LNCAP (cell line): ENCODE measurements around the gene GJD4.
A peak's percentile ranks its signal among the peaks of the same experiment; 100 is the strongest.

Source experiments
- TF ChIP-seq, protein P1 (sequence below): fragments of 450-650 bp; IDR thresholded peaks from 2 replicates; pipeline ENCODE4 v1.5.1; 2017; ENCODE audit warnings: mild to moderate bottlenecking

The GJD4 gene

DNA sequence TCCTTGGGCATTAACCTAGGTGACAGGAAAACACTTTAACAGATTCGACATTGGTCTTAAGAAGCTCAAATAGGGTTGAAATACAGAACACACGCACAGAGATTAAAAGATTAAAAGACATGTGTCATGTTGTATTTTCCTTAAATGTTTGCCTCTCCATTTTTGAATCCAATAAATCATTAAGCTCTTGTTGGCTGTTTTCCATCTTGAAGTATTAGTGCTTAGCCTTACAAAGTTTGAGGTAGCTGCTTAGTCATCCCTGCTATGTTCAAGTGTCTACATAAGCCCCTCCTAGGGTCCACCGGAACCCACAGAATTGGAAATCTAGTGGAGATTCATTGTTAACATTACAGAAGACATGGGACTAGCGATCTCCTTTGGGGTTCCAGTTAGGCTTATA, 12.7 kb upstream of the GJD4 start:
- TF ChIP-seq, protein P1, sequence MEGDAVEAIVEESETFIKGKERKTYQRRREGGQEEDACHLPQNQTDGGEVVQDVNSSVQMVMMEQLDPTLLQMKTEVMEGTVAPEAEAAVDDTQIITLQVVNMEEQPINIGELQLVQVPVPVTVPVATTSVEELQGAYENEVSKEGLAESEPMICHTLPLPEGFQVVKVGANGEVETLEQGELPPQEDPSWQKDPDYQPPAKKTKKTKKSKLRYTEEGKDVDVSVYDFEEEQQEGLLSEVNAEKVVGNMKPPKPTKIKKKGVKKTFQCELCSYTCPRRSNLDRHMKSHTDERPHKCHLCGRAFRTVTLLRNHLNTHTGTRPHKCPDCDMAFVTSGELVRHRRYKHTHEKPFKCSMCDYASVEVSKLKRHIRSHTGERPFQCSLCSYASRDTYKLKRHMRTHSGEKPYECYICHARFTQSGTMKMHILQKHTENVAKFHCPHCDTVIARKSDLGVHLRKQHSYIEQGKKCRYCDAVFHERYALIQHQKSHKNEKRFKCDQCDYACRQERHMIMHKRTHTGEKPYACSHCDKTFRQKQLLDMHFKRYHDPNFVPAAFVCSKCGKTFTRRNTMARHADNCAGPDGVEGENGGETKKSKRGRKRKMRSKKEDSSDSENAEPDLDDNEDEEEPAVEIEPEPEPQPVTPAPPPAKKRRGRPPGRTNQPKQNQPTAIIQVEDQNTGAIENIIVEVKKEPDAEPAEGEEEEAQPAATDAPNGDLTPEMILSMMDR = no peak

DNA sequence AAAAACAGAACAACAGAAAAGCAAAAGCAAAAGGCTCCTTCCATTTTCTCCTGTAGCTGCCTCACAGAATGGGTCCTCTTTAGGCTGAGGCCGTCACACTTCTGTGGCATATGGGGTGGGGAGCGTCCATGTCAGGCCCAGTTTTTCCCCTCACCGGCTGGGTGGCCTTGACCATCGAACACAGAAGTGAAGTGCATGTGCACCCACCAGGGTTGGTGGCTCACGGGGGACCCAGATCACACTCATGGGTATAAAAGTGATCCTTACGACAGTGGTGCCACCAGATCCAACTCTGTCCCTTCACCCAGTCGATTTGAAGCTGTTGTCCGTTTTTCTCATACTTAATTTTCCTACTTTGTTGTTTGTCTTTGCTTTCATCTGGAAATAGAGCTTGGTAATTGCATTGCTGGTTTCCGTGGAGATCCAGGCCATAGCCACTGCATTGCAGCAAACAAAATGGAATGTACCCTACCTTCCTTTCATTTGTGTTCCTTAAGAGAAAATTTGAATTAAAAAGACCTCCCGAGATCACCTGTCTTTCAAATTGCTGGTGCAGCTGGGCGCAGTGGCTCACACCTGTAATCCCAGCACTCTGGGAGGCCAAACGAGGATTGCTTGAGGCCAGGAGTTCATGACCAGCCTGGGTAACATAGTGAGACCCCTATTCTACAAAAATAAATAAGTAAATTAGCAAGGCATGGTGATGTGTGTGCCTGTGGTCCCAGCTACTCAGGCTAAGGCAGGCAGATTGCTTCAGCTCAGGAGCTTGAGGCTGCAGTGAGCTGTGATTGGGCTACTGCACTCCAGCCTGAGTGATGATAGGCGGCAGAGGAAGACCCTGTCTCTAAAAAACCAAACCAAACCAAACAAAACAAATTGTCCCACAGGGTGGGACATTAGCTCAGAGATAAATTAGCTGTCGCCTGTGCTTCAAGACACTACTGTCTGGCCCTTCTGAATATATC, 10.7 kb upstream of the GJD4 start:
- TF ChIP-seq, protein P1 = no peak

DNA sequence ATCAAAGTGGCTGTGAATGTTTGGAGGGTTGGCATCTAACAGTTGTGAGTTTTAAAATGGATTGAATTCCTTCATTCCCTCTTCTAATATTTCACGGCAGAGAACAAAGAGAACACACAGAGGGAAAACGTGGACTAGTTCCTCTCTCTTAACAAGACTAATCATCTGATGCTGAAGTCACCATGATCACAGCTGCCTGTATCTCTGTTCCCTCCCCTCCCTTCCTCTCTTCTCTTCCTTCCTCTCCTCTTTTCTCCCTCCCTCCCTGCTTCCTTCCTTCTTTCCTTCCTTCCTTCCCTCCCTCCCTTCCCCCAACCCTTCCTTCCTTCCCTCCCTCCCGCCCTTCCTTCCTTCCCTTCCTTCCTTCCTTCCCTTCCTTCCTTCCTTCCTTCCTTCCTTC, 10.0 kb upstream of the GJD4 start:
- TF ChIP-seq, protein P1 = no peak

DNA sequence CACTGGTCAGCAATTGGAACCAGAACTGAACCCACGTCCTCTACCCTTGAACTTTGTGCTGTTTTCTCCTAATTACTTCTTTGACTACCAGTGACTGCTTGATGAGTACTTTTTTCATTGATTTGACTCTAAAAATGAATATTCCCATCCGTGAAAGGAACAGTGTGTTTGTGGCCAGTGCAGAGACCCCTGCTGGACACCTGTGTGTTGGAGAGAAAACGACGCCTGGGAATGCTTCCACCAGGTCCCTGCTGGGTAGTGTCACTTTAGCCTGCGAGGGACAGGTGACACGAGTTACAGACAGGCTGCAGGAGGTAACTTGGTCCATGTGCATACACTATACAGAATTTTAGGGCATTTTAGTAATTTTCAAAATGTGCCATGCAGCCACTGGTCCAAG, 6.8 kb upstream of the GJD4 start:
- TF ChIP-seq, protein P1 = peak; percentile 55; the same call in 1 of the 2 replicates

DNA sequence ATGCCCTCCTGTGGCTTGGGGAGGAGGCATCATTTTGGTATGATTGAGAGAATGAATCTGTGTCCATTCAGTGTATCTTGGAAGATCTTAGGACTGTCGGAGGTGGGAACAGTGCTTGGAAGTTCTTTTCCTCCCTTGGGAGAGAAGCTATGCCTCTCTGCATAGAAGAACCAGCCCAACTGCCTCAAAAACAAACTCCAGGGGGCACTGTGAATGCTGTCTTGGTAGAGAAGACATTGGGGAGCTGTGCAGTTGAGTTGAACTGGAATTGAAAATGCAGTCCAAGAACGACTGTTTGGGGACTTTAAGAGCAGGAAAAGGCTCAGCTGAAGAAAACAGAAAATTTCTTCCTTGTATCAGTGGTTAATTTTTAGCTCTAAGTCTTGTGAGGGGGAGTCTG, 4.9 kb upstream of the GJD4 start:
- TF ChIP-seq, protein P1 = no peak; the same call in 1 of the 2 replicates

DNA sequence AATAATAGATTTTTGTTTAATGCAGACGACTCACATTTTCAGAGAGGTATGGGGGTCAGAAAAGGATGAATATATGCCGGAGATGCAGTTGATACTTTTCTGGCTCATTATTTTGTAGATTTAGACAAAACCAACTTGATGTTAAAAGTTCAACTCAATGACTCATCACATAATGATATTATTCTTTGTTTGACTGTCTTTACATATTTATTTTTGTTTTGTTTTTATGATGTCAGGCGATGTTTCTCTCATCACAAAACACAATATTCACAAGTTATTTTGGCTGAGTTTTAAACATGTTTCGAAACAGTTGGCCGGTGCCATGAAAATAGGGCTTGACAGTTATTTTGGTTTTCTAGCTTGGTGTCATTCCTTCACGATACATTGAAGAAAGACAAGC, 1.3 kb downstream of the GJD4 start:
- TF ChIP-seq, protein P1 = no peak

DNA sequence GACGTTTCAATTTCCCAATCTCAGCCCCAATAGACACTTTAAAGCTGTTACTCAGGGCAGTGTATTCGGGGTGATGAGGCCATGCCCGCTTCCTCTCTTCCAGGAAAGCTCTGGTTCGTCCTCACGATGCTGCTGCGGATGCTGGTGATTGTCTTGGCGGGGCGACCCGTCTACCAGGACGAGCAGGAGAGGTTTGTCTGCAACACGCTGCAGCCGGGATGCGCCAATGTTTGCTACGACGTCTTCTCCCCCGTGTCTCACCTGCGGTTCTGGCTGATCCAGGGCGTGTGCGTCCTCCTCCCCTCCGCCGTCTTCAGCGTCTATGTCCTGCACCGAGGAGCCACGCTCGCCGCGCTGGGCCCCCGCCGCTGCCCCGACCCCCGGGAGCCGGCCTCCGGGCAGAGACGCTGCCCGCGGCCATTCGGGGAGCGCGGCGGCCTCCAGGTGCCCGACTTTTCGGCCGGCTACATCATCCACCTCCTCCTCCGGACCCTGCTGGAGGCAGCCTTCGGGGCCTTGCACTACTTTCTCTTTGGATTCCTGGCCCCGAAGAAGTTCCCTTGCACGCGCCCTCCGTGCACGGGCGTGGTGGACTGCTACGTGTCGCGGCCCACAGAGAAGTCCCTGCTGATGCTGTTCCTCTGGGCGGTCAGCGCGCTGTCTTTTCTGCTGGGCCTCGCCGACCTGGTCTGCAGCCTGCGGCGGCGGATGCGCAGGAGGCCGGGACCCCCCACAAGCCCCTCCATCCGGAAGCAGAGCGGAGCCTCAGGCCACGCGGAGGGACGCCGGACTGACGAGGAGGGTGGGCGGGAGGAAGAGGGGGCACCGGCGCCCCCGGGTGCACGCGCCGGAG, 2.6 kb downstream of the GJD4 start:
- TF ChIP-seq, protein P1 = no peak
